Subcutaneous adipose tissue (tissue), 4 donors: ENCODE results near the gene SPEM1. TPM values are rescaled to one million over a fixed set of nuclear protein-coding genes. Genes with fewer than 3 reads are reported as not detected.

Source experiments
- total RNA-seq, 4 donors: library from RNA; depleted of rRNA; stranded (reverse); fragments of >200 nt; gene quantifications; one replicate each; pipeline ENCODE4 v1.1.0, GENCODE V29; 2016
- TF ChIP-seq, protein P1 (sequence below): fragments of 450-650 bp; IDR thresholded peaks from one replicate; pipeline ENCODE4 v1.5.1; 2016; ENCODE audit warnings: low read depth, mild to moderate bottlenecking, control low read depth, antibody characterized with exemption, moderate library complexity

SPEM1 gene
- total RNA-seq, 4 donors from 2014 or later = not detected

DNA sequence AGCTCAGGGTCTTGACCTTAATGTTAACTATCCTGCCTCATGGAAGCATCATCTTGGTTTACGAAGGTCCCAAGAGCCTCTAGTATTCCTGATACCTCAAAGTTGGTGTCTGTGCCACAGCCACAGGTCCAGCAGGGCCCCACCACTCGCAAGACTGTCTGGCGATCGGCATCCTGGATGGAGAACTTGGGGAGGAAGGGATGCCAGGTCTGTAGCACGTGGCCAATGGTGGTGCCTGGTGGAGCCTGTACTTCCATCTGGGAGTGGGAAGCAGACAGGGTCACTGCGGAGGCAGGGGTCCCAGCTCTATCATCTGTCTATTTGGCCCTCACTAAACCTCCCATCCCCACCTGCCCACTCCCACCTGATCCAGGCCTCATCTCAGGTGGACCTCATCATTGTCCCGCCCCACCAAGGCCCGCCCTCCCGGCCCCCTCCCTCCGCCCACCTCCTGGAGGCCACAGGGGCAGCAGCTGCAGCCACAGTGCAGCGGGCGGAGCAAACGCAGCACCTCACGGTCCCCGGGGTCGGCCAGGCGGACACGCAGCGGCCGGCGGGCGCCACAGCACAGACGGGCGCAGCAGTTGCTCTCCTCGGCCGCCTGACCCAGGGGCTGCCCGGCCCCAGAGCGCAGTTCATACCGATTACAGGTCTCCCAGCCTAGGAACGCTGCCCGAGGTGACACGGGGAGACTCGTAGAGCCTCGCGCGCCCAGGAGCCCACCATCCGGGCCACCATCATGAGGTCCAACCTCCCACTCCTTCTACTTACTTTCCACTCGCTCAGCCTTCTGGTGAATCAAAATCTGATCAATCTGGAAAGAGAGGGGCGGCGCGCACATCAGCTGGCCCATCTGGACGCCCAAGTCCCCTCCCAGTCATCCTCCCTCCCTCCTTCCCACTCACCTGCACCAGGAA is 27.2 kb upstream of the SPEM1 start:
- TF ChIP-seq, protein P1, sequence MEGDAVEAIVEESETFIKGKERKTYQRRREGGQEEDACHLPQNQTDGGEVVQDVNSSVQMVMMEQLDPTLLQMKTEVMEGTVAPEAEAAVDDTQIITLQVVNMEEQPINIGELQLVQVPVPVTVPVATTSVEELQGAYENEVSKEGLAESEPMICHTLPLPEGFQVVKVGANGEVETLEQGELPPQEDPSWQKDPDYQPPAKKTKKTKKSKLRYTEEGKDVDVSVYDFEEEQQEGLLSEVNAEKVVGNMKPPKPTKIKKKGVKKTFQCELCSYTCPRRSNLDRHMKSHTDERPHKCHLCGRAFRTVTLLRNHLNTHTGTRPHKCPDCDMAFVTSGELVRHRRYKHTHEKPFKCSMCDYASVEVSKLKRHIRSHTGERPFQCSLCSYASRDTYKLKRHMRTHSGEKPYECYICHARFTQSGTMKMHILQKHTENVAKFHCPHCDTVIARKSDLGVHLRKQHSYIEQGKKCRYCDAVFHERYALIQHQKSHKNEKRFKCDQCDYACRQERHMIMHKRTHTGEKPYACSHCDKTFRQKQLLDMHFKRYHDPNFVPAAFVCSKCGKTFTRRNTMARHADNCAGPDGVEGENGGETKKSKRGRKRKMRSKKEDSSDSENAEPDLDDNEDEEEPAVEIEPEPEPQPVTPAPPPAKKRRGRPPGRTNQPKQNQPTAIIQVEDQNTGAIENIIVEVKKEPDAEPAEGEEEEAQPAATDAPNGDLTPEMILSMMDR = no peak

DNA sequence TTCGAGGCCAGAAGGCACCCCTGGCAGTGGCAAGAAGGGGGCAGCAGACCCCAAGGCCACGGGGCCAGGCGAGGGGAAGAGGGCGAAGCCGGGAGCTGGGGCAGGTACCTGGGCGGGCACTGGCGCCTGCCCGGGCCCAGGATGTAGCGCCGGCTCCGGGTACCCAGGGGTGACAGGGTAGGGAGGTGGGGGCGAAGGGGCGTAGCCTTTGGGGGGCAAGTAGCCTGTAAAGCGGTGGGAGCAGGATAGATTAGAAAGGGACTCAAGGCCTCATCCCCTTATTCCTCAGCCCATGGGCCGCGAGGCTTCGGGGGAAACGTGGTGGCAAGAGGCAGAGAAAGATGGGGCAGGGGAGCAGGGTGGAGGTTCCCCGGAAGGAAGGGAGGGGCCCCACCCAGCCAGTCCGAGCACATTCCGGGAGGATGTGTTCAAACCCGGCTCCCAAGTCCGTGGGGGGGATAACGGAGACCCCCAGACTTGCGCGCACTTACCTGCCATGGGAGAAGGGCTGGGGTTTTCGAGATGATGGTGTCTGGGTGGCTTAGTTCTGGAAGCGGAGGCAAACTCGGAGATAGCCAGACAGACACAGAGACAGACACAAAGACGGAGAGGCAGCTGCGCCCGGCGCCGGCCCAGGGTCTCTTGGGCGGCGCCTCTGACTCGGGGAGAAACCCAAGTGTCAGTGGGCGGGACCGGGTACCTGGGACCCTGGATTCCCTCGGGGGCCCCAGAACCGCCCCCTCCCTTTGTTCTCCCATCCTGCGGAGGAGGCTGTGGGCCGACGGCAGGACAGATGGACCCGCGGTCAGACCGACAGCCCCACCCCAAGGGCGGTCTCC is 26.3 kb upstream of the SPEM1 start:
- TF ChIP-seq, protein P1 = no peak

DNA sequence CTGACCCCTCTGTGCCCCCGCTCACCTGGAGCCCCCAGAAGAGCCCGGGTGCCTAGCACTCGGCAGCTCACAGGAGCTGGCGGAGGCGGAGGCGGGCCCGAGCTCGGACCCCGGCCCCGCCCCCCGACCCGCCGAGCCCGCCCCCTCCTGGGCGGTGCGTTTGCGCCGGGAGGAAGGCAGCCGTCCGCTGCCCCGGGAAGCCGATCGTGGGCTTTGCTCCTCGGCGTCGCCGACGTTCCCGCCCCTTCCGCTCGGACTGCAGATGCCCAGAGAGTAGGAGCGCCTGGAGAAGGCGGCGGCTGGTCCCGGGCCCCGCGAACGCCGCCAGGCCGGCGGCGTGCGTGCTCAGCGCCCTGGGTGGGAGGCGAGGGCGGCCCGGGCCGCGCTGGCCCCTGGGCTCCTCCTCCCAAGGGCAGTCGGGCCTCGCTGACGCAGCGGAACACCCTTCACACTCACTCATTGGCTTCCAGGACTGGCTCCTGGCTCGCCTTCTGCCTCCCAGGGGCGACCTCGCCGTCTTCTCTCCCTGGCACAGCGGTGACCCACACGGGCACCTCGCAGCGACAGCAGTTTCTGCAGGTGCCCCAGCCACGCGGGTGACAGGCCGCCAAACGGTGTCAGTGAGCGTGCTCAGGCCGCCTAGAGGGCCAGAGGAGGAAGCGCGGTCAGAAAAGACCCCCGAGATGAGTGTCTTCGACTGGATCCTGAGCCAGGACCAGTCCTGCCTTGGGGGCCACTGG is 25.5 kb upstream of the SPEM1 start, which contains the start of gene PLSCR3:
Gene PLSCR3 (minus strand): TSS at position 74 of the 740 bp plus-strand sequence. CDS start 415 bp downstream, outside the sequence.
- TF ChIP-seq, protein P1 = no peak

DNA sequence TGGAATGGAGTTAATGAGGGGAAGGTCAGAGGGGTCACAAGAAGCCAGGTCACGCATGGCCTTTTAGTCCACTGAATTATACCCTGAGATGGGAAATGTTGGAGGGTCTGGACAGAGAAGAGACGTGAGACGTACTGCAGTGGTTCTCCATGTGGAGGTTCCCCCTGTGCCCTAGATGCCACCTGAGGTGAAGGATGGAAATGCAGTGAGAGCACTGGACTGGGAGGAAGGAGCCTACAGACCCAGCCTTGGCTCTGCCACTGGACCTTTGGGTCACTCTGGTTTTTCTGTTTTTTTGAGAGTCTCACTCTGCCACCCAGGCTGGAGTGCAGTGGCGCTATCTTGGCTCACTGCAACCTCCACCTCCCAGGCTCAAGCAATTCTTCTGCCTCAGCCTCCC is 24.0 kb upstream of the SPEM1 start:
- TF ChIP-seq, protein P1 = no peak

DNA sequence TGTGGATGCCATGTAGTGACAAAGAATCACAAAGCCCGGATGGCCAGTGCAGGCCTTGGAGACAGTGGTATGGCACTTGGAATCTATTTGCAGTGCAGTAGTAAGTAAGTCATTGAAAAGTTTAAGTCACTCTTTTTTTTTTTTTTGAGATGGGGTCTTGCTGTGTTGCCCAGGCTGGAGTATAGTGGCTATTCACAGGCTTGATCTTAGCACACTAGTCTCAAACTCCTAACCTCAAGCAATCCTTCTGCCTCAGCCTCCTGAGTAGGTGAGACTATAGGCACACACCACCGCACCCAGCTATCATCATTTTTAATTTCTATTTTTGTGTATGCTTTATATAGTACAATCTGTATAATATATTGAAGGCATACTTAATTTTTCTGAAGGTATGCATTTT is 21.5 kb upstream of the SPEM1 start:
- TF ChIP-seq, protein P1 = no peak

DNA sequence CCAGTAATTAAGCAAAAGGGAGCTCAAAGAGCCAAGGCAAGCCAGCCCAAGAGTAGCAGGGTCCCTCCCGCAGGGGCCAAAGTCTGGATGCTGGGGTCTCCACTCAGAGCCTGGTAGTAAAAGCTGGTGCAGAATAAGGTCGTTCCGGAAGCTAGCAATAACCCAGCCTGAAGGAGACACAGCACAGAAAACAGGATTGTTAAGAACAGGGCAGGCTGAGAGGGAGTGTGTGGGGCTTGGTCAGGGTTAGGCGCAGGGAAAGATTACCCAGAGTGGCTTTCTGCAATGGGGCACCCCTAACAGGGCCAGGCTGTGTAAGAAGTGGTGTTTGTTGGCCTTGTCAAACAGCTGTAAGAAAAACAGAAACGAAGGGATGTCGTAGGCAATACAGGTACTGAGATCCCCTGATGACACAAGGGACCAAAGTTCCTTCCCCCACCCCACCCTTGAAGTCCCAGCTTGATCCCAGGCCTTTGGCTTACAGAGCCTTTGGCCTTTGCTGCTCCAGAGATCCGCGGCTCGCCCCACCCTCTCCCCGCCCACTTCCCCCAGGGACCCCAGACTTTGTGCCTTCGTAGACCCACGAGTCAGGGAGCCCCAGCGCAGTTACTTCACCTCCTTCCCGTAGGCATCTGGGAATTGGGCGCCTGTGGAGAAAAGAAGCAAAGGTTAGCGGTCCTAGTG is 16.9 kb upstream of the SPEM1 start:
- TF ChIP-seq, protein P1 = no peak
